Suprapubic skin (tissue), 3 donors: ENCODE measurements around the gene PSD.

Experiments
- EP300 ChIP-seq: sonication (generic); formaldehyde crosslinking; IDR thresholded peaks from one replicate; pipeline ENCODE4 v1.6.1; 2017; ENCODE audit warnings: antibody characterized with exemption
- TF ChIP-seq, protein P1 (sequence below), 2 donors: fragments of 200-600 bp in 1 of 2; fragments of 450-650 bp in 1 of 2; sonication (generic) in 1 of 2; IDR thresholded peaks; one replicate each; pipeline ENCODE4 v1.5.1; 2016 to 2019; ENCODE audit warnings: antibody characterized with exemption in 2 of 2, mild to moderate bottlenecking in 1 of 2, moderate library complexity in 1 of 2

DNA sequence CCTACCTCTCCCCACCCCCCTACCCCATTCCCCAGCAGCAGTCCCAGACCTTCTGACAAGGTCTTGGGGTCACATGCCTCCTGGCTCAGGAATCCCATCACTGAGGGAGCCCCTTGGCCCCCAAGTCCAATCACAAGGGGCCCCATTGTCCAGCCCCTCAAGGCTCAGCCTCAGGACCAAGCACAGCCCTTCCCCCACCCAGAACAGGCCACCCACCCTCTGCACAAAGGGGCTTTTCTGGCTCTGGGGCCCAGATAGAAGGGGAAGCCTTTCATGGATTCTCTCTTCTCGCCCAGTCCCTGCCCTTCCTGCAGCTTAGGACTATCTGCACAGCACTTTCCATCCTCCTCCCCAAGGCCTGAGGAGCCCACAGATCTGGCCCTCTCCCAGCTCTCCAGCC, 6.9 kb upstream of the PSD start:
- TF ChIP-seq, protein P1, sequence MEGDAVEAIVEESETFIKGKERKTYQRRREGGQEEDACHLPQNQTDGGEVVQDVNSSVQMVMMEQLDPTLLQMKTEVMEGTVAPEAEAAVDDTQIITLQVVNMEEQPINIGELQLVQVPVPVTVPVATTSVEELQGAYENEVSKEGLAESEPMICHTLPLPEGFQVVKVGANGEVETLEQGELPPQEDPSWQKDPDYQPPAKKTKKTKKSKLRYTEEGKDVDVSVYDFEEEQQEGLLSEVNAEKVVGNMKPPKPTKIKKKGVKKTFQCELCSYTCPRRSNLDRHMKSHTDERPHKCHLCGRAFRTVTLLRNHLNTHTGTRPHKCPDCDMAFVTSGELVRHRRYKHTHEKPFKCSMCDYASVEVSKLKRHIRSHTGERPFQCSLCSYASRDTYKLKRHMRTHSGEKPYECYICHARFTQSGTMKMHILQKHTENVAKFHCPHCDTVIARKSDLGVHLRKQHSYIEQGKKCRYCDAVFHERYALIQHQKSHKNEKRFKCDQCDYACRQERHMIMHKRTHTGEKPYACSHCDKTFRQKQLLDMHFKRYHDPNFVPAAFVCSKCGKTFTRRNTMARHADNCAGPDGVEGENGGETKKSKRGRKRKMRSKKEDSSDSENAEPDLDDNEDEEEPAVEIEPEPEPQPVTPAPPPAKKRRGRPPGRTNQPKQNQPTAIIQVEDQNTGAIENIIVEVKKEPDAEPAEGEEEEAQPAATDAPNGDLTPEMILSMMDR (IDR thresholded peaks at IDR 0.05) = no peak
- TF ChIP-seq EP300 = no peak
